NCI-H1048 (cell line): ENCODE results near the gene TNP1.

ENCODE experiments used
- DNase-seq: peaks from one replicate; lab custom pipeline; 2025; lab: John Stamatoyannopoulos, UW

The TNP1 gene

DNA sequence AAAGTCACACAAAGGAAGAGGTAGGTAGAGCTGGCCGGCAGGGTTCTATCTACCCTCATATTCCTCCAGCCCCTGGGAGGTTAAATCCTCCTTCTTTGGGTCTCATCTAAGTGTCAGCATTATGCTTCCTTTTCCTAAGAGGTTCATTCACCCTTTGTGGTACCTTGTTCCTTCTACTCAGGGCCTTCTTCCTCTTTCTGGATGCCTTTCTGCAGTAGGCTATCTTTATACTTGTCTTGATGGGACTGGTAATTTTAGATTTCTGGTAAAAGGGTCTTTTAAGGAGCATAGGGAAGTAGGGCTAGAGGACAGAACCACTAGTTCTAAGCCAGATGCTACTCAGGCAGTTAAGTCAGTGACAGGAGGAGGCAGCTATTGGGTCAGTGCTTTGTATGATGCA is 13.7 kb upstream of the TNP1 start:
- DNase-seq, result no peak

DNA sequence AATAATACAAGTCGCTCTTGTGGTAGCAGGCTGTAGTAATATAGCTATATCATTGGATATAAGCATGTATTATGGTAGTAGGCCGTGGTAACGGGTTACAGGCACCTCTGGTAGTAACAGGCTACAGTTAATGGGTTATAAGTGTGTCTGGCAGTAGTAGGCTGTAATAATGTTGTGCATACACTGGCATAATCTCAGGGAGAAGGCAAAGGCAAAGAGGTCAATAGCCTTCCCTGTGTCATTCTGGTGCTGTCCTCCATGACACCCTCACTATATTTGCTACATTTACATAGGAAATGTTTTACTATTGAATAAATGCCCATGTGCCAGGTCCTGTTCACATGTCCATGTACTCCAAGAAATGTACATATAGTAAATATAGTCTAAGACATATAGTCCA is 12.8 kb upstream of the TNP1 start:
- no peak for DNase-seq

DNA sequence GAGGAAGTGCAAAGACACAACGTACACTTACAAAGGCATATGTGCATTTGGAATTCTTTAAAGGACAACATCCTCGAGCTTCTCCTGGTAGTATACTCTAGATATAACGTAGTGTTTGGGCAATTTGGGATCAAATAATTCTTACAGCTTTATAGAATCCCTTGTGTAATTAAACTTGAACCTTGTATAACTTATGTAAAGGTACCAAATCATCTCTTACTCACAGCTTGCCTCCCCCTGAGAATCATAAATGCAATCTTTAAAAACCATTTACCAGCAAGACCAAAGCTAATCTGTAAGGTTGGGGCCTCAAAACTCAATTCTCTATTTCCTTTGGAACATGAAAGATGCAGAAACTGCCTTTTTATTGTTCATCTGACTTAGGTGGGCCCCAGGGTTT is 12.2 kb upstream of the TNP1 start:
- DNase-seq, result no peak

DNA sequence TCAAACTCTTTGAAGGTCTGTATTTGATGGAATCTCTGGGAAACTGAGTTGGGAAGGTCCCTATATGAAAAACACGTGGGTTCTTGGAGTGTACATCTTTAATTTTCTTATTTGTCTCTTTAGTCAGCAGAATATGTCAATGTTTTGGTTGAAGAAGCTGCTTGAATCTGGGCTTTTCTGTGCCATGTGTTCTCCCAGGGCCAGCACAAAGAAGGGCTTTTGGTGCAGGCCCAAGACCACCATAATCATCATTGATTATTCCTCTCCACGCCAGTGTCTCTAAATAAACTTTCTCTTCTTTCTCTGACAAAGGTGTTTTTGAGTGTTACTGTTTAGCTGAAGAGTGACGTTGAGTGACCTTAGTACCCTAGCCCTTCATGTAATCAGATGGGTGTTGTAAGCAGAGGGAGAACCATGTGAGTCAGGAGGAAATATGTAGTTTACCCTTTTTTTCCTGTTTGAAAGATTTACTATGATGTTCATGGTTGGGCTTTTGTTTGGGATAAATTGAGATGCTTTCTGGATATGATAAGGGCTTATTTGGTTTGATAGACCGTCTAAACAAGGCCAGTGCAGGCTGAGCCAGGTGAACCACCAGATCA is 11.6 kb upstream of the TNP1 start:
- no peak for DNase-seq

DNA sequence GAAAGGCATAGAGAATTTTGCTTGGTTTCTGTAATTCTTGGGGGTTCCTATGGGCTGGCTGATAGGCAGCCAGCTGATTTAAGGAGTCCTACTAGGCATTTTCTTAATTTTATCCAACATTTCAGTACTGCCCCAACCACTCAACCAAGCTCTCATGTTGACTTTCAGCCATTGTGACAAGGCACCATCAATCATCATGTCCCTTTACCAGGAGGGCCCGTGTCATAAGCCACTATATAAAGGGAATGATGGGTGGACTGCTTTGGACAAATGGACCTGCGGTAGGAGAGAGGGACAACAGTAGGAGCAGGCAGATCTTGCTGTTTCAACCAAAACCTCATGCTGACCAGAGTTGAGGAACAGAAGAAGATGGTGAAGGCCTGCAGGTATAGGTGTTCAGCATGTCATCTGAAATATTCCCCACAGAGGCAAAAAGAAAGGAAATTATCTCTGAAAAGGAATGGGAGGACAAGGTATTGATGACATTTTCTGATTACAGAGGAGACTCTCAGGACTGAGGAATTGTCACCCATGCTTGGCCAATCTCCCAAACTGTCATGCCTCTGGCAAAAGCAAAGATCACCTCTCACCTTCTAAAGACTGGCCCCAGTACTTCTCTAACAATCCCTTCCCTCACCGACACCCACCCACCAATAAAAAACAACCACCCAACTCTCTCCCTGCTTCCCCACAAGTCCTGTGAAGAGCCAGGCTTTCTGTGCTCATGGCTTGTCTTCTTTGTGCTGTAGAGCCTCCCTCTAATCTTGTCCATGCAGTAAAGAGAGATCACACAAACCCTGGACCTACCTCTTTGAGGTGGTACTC is 10.9 kb upstream of the TNP1 start:
- DNase-seq, result no peak

DNA sequence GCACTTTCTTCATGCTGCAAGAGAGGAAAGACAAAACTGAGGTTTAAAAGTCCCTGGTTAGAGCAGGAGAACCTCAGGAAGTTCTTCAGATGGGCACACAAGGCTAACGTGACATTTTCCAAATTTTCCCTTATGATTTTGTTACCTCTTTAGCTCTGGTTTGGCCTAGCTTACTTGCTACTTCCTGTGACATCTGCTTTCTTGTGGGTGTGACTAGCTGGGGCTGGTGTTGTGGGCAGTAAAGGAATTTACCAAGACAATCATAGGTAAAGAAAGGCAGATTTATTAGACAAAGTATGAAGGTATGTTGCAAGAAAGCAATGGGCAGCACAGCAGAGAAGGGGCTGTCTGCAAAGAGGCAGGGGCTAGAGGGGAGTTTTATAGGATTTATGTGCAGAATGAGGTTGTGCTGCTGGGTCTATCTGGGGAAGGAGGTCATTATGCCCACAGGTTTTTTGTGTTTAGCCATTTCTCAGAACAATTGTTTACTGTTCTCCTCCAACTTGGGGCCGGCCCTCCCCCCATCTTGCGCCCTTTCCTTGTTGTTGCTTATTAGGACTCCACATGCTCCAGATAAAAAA is 6.7 kb upstream of the TNP1 start:
- DNase-seq, result no peak

DNA sequence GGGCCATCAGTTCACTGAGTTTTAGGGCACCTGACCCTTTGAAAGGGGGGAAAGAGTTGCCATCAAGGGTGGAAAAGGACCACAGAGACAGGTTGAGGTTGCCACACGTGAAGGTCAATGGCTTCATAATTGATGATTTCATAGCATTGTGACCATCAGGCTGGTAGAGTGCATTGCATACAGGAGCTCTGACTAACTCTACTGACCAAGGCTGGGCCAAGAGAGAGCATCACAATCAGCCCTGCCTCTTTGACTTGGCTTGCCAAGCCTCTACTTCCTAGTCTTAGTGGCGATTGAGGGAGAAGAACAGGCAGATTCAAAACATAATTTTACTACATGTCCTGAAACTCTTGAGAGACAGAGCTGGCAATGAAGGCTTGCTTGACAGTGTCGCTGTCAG is 5.8 kb upstream of the TNP1 start:
- DNase-seq, result no peak

DNA sequence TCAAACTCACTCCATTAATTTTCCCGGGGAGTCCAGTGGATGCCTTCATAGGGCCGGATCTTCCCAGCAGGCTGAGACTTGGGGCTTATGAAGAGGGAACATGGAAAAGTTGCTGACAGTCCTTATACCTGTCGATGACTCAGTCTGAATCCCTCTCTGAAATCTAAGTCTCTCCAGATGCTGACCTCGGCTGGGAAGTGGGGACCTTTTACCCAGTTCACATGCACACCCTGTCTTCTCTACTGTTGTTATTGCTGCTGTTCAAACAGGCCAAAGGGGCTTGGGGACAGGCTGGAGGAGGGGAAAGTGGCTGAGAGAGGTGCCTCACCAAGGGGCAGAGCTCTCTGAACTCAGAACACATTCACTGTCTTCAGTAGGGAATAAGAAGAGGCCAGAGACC is 4.1 kb upstream of the TNP1 start:
- DNase-seq, result no peak

DNA sequence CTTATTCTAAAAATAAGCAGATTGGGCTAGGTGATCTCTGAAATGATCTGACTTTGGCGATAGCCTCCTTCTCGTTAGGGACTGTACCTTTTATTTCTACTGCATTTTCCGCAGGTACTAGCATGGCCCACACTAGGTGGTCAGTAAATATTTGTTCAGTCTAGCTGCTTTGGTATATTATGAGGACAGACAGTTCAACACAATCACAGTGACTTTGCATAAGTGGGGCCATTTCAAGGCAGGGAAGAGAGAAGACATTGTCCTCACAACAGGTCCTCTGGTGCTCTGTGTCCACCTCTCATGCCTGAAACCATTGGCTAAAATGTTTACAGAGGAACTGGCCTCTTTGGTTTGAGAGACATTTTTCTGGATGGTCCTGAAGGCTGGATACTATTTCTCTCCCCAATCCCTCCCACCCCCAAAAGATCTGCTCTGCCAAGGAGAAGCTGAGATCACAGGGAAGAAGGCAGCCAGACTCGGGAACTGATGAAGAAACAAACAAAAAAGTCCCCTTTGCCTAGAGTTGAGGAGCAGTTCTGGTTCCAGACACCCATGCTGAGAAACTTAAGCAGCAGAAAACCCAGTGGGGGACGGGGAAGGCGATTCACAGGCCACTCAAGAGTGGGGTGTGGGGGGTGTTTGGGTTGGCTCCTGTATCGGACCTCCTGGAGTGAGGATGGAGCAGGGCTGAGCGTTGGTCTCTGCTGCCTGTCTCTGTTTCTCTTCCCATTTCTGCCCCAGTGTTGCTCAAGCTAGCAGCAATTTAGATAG is 2.9 kb upstream of the TNP1 start:
- no peak for DNase-seq

DNA sequence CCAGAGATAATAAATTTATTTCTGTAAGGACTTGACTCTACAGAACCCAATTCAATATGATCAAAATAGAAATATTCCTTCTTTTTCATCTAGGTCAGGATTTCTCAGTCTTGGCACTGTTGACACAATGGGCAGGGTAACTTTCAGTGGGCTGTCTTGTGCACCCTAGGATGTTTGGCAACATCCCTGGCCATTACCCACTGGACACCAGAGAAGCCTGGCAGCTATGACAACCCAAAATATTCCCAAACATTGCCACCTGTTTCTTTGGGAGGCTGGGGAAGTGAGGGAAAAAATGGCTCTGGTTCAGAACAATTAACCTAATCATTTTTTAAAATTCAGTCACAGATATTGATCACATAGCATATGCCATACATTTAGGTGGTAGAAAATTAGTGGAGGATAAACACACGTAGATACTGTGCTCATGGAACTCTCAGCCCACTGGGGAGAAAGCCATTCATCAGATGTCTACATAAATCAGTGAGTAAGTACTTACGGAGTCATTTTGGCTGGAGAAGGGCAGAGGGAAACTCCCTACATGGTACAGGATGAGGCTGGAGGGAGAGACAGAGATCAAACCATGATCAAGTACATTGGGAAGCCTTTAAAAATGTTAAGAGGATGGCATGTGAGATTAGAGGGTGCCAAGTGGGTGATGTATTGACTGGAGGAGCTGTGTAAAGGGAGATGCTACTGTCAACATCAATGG is 718 bp upstream of the TNP1 start:
- DNase-seq, result no peak

DNA sequence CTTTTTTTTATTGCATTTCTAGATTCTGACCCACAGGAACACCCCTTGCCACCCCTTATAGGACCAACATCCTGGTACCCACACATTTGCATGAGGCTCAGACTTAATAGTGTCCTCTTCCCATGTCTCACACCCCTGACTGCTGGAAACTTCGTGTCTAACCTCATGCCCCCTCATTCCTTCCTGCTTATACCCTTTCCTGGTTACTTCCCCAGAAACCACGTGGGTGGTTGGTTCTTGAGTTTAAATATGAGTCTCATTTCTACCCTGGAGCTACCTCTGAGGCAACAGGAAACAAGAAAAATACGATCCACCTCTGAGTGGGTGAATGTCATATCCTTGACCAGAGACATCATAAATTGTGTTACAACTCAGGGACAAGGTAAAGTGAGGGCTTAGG is 1.6 kb downstream of the TNP1 start:
- no peak for DNase-seq

DNA sequence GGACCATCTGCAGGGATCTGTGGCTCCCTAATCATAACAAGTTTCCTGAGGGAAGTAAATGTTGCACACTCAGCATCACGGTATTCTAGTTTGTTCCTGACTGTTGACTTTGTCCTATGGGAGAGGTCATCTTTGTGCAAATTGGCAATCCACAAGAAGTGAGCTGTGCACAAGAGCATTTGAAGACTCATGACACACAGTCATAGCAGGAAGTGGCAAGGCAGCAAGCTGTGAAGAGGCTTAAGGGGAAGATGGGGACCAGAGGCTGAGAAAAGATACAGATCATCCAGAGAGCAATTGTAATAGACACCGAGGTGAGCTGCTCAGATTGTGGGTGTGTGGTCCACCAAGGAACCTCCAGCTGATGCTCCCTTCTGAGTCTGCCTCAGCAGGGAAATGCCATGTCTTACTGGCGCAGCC is 2.7 kb downstream of the TNP1 start:
- no peak for DNase-seq

DNA sequence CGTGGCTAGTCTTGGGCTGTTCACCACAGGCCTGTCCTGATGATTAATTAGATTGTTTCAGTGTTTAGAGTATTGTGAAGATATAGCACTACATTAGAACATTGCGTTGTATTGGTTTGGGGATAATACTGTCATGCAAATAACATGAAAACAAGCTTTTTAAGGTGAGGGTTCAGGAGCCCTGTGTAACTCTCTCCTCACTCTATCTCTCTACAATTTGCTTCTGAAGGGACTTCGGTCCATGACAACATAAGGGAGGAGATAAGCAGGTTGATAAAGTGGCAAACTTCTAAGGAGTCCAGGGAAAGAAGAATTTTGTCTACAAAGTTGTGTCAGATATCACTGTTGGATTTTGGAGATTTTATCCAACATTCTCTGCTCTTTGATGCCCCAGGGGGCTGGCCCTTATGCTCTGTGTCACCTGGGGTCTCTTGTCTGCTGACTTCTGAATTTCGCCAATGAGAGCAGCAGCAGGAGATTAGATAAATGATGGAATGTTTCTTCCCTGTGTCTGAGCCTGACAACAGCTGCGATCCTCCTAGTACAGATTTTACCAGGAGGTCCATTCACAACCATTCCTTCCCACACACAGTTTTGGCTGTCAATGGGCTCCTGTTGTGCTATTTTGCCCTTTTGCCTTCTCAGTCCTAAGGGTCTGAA is 3.3 kb downstream of the TNP1 start:
- DNase-seq, result no peak

DNA sequence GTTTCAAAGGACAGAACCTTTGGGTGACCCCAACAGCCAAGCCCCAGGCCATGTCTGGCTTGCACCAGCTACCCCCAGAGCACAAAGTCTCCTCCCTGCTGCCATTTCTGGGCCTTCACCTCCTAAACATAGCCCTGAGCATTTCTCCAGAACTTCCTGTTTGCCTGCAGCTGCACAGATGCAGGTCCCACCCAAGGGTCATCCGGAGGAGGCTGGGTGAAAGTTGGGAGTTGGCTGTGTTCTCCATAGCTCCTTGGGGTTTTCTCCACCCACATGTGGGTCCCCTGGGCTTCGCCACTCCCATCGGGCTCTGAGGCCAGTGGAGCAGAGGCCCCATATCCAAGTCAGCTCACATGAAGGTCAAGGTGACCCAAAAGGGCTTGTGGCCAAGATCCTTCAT is 4.3 kb downstream of the TNP1 start:
- DNase-seq, result no peak

DNA sequence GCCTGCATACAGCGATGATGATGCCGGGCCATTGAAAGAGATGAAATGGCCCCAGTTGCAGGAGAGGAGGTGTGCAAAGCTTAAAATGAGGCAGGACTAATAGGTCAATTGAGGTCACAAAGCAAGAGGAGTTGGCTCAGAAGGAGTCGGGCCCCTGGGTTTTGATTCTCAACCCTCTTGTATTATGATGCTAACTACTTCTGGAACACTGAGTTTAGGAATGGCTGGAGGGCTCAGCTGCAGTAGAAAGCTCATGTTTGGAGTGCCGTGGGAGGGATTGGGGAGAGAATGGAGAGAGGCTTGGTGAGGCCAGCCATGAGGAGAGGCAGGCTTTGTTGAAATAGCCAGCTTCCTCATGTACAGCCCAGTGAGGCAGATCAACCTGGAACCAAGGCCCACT is 4.8 kb downstream of the TNP1 start:
- DNase-seq, result no peak

DNA sequence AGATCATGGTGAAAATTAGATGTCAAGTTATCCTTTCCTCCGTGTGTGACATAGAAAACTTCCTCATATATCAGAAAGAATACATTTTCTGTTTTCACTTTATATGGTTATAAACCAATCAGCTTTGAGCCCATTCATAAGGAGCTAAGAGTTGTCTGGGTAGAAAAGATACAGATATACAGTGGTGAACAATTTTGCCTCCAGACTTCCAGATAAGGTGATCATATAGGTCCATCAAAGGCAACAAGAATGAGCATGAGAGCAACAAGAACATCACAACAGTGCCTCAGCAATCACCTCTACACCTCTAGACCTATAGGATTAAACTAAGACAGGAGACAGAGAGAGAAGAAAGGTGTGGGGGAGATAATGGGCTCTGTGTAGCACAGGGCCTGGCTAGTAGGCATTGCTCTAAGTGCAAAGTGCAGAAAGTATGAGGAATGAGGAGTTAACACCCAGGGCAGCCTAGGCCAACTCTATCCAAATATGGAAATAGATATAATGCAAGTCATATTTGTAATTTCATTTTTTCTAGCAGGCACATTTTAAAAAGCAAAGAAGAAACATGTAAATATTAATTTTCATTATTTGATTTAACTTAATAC is 8.3 kb downstream of the TNP1 start:
- no peak for DNase-seq

DNA sequence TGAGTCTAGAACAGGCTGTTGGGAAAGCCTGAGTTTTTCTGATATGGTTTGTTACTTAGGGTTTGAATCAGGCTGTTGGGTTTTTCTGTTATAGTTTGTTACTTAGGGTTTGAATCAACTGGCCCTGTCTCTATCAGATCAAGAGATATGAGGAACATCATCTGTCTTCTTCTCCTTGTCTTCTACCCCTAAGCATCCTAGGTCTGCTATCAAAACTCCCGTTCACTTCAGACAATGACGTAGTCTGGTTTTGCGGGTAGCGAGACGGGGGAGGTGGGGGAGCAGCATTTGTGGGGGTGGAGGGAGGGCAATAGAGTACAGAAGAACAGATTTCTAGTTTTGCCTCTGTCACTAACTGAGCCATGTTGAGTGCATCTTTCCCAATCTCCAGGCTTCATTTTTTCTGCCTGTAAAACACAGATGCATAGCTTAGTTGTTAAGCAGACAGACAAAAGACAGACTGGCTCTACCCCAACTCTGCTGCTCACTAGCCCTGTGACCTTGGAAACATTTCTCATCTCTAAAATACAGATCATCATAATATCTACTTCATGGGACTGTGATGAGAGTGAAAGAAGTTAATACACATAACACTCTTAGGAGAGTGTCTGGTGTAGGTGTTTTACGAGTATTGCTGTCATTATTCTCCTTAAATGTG is 9.1 kb downstream of the TNP1 start:
- DNase-seq, result no peak

DNA sequence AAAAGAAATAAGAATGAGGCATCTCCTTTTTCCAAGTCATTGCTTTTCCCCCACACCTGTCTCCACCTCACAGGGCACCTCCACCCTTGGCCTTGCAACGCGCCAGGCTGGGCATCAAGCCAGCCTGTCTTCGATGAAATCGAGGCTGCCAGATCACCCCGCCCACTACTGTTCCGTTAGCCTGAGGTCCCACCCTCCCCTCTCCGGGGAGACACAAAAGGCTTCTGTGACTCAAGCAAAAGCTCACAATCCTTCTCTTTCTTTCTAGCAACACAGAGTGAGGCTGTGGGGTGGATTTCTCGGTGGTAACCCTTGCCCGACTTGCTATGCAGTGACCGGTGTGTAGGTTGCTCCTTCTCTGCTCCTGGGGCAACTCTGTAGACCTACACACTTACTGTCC is 9.9 kb downstream of the TNP1 start:
- DNase-seq, result no peak

DNA sequence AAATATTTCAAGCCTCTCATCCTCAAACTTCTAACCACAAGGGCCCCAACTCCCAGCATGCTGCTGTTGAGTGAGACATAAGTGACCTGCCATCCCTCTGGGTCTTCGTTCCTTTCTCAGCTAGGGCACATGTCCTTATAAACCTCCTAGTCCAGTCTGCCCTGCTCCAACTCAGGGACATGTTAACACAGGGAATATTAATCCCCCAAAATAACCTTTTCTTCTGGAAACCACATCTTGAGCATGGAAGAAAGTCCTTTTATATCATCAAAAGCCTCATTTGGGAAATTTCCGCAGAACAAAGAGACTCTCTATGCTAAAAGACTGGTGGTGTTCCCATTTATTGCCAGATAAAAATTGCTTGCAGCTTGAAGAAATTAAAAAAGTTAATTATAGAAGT is 14.4 kb downstream of the TNP1 start:
- no peak for DNase-seq

DNA sequence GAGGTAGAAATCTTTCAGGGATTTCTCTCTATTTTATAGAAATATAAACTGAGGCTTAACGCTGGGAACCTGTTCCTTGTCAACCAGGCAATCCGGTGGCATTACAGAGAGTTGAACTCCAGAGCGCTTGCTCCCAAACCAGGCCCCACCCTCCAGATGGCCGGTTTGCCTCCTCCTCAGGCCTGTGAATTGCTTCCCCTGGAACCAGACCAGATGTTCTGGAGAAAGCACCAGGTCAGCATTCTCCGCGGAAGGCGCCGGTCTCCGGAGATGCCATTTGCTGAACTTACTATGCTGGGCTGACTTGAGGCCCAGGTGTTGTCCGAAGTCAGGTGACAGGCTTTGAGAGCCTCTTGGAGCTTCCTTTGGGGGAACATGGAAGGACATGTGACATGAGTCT is 17.2 kb downstream of the TNP1 start:
- no peak for DNase-seq

DNA sequence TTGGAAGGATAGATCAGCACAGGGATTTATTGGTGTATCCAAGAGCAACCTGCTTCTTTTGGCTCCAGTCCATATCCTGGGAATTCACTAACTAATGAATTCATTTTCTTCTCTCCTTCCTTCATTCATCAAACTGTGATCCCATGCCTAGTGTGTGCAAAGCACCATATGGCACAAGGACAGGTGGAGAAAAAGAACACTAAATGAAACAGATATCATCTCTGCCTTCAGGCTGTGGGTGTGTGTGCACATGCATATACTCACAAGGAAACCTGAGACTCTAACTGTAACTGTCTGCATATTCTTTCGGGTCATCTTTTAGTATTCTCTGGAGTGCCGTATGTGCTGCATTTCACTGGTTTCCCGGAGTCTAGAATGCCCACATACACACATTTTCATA is 20.2 kb downstream of the TNP1 start:
- no peak for DNase-seq
